ENCODE data around the gene AK2.

The AK2 gene

DNA sequence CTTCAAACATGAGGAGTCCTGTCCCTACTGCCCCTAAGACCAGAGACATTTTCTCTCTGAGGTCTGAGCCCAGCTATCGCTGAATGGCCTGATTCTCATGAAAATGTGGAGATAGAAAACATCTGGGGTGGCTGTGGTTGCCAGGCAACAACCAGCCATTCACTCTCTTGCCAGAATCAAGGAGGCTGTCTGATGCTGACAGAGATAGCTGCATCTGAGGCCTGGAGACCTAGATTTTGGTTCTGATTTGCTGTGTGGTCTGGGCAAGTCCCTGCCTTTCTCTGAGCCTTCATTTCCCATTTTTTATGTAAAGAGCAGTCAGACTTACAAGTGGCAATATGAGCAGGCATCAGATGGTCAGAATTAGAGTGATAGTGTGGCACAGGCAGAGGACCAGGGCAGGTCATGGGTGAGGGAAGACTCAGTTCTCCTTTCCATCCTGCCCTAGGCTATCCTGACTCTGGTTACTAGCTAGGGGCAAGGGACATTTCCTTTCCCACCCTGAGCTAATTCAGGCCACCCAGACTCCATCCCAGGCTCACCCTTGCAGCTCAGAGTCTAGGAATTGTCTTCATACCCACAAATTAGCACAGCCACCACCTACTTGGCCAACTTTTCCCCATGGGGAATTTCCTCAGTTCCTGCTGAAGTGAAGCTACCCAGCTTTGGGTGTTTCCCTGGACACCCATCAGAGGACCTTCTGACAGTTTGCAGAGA lies 52.1 kb downstream of the AK2 start:
- H3K36me3 ChIP-seq (ENCODE audit: insufficient read depth) = no peaks in the 10 kb centered on the region
- H2AFZ ChIP-seq (ENCODE audit: low read depth) = no peak overlapping the region
- TF ChIP-seq, protein P1, sequence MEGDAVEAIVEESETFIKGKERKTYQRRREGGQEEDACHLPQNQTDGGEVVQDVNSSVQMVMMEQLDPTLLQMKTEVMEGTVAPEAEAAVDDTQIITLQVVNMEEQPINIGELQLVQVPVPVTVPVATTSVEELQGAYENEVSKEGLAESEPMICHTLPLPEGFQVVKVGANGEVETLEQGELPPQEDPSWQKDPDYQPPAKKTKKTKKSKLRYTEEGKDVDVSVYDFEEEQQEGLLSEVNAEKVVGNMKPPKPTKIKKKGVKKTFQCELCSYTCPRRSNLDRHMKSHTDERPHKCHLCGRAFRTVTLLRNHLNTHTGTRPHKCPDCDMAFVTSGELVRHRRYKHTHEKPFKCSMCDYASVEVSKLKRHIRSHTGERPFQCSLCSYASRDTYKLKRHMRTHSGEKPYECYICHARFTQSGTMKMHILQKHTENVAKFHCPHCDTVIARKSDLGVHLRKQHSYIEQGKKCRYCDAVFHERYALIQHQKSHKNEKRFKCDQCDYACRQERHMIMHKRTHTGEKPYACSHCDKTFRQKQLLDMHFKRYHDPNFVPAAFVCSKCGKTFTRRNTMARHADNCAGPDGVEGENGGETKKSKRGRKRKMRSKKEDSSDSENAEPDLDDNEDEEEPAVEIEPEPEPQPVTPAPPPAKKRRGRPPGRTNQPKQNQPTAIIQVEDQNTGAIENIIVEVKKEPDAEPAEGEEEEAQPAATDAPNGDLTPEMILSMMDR (conservative IDR thresholded peaks at IDR 0.05; ENCODE audit: low read depth, low read length) = no peak
- H3K9ac ChIP-seq = peak overlapping the region; percentile 55; the same call in 1 of the 2 replicates
- peak overlapping the region; percentile 76 for H3K4me2 ChIP-seq
- no peaks in the 10 kb centered on the region for H3K79me2 ChIP-seq (ENCODE audit: insufficient read depth, low read depth)
- no peaks in the 10 kb centered on the region for H4K20me1 ChIP-seq (ENCODE audit: insufficient read depth)
- H3K4me3 ChIP-seq (IDR thresholded peaks at IDR 0.05; ENCODE audit: insufficient read depth, low read depth, low read length) = no peak overlapping the region
- H3K27ac ChIP-seq = peak overlapping the region; percentile 76
- peaks cover 99% of the 10 kb centered on the region for H3K4me1 ChIP-seq (ENCODE audit: low read depth, poor library complexity, severe bottlenecking)
- H3K27me3 ChIP-seq (ENCODE audit: insufficient read depth, low read depth) = no peaks in the 10 kb centered on the region

DNA sequence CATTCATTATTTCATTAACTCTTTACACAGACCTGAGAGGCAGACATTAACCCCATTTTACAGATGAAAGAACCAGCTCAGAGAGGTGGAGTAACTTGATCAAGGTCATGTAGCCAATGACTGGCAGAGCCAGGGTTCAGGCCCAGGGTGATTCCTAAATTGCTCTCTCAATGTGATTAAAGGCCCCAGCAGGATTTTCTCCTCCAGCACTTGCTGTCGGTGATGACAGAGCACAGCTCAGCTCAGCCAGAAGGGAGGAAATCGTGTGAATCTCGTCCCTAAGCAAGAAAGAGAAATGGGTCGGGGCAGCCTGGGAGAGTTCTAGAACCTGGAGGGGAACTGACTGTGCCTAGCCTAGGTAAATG lies 52.6 kb downstream of the AK2 start:
- H3K27ac ChIP-seq = peak overlapping the region; percentile 76
- H3K4me2 ChIP-seq = peak overlapping the region; percentile 76

DNA sequence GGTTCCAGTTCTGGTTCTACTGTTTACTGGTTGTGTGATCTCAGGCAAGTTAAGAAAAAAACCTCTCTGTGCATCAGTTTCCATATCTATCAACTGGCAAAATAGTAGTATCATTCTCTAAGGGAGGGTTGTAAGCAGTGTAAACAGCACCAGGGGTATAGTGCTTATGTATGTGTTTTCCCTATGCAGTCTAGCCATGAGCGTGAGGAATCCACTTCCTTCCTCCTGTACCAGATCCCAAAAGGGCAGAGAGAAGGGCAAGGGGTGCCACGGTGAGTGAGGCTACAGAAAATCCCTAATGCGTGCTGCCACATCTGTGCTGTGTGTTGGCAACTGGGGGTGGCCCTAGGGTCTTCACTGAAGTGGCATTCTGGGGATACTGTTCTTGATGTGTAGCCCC lies 53.7 kb downstream of the AK2 start:
- Histone ChIP-seq H3K27ac (peak overlapping the region; percentile 88; the same call in 1 of the 2 replicates), H2AFZ (ENCODE audit: low read depth) (no peak overlapping the region), H3K4me3 (IDR thresholded peaks at IDR 0.05; ENCODE audit: insufficient read depth, low read depth, low read length) (no peak overlapping the region), H3K79me2 (ENCODE audit: insufficient read depth, low read depth) (no peaks in the 10 kb centered on the region), H3K27me3 (ENCODE audit: insufficient read depth, low read depth) (no peaks in the 10 kb centered on the region), H4K20me1 (ENCODE audit: insufficient read depth) (no peaks in the 10 kb centered on the region), H3K9ac (no peak overlapping the region), H3K4me2 (peak overlapping the region; percentile 76), H3K4me1 (ENCODE audit: low read depth, poor library complexity, severe bottlenecking) (peaks cover 91% of the 10 kb centered on the region), H3K36me3 (ENCODE audit: insufficient read depth) (no peaks in the 10 kb centered on the region)
- TF ChIP-seq, protein P1 (conservative IDR thresholded peaks at IDR 0.05; ENCODE audit: low read depth, low read length) = no peak

More for the DNA sequence above, 52.6 kb downstream of the AK2 start:
- peaks cover 99% of the 10 kb centered on the region for H3K4me1 ChIP-seq (ENCODE audit: low read depth, poor library complexity, severe bottlenecking)
- H3K9ac ChIP-seq = peak overlapping the region; percentile 55; the same call in 1 of the 2 replicates
- H2AFZ ChIP-seq (ENCODE audit: low read depth) = no peak overlapping the region
- no peaks in the 10 kb centered on the region for H3K79me2 ChIP-seq (ENCODE audit: insufficient read depth, low read depth)
- H4K20me1 ChIP-seq (ENCODE audit: insufficient read depth) = no peaks in the 10 kb centered on the region
- TF ChIP-seq, protein P1 (conservative IDR thresholded peaks at IDR 0.05; ENCODE audit: low read depth, low read length) = no peak
- no peak overlapping the region for H3K4me3 ChIP-seq (IDR thresholded peaks at IDR 0.05; ENCODE audit: insufficient read depth, low read depth, low read length)
- no peaks in the 10 kb centered on the region for H3K27me3 ChIP-seq (ENCODE audit: insufficient read depth, low read depth)
- no peaks in the 10 kb centered on the region for H3K36me3 ChIP-seq (ENCODE audit: insufficient read depth)

DNA sequence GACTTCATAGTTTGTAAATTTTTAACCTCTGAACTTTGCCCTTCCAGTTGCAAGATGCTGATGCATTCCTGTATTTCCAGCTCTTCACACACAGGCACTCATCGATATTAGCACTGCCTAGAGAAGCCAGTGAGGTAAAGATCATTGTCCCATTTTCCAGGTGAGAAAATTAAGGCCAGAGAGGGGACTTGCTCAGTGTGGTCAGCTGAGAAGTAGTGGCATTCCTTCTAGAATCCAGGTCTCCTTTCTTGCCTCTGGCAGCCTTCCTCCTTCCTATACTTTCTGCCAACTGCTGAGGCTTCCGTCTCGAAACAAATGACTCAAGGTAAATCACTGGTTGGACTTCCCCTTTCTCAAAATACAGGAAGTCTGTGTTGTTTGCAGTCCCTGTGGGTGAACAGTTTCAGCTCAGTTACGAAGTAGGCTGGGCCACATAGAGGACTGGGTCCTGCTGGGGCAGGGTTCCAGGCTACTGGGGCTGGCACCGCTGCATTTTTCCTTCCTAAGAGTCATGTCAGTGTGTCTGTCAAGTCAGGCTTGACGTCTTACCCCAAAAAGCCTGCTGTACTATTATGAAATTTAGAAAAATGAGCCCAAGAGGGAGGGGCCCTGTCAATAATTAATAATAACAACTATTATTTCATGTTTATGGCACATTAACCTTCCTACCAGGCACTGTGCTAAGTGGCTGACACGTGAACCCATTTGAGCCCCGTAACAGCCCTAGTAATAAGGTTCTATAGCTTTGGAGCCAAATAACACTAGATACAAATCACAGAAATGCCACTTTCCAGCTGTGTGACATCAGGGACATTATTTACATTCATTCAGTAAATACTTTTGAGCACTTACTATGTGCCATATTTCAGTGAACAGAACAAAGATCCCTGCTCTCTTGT lies 55.4 kb downstream of the AK2 start:
- Histone ChIP-seq H4K20me1 (ENCODE audit: insufficient read depth) (no peaks in the 10 kb centered on the region), H3K27ac (peak overlapping the region; percentile 88), H3K79me2 (ENCODE audit: insufficient read depth, low read depth) (no peaks in the 10 kb centered on the region), H3K4me1 (ENCODE audit: low read depth, poor library complexity, severe bottlenecking) (peaks cover 74% of the 10 kb centered on the region), H3K9ac (peak overlapping the region; percentile 56), H3K27me3 (ENCODE audit: insufficient read depth, low read depth) (no peaks in the 10 kb centered on the region), H2AFZ (ENCODE audit: low read depth) (peak overlapping the region; percentile 35; the same call in 1 of the 2 replicates), H3K4me3 (IDR thresholded peaks at IDR 0.05; ENCODE audit: insufficient read depth, low read depth, low read length) (peak overlapping the region; percentile 59), H3K4me2 (peak overlapping the region; percentile 76), H3K36me3 (ENCODE audit: insufficient read depth) (no peaks in the 10 kb centered on the region)
- TF ChIP-seq, protein P1 (conservative IDR thresholded peaks at IDR 0.05; ENCODE audit: low read depth, low read length) = no peak
